ENCODE data around the gene GRIA3.

GRCh38 chrX:123188081-123188480, 4.0 kb downstream of the GRIA3 start:
- TF ChIP-seq CTCF (IDR thresholded peaks at IDR 0.05), result no peak
- no peak for TF ChIP-seq POLR2A (IDR thresholded peaks at IDR 0.05)
